Activated CD4-positive, CD25-positive, alpha-beta regulatory T cell treated with anti-CD3 and anti-CD28 coated beads, Interleukin-2, amount 50 U/mL, for 24 hours (primary cell): ENCODE results near the gene UNC13D.

ENCODE experiments used
- ATAC-seq, 2 donors: fragments of 150-1000 bp; cut with Tn5 transposase; one replicate each; pipeline ENCODE4 v1.10.0; 2021; ENCODE audit warnings: mild to moderate bottlenecking in 1 of 2, moderate library complexity in 1 of 2

UNC13D gene

DNA sequence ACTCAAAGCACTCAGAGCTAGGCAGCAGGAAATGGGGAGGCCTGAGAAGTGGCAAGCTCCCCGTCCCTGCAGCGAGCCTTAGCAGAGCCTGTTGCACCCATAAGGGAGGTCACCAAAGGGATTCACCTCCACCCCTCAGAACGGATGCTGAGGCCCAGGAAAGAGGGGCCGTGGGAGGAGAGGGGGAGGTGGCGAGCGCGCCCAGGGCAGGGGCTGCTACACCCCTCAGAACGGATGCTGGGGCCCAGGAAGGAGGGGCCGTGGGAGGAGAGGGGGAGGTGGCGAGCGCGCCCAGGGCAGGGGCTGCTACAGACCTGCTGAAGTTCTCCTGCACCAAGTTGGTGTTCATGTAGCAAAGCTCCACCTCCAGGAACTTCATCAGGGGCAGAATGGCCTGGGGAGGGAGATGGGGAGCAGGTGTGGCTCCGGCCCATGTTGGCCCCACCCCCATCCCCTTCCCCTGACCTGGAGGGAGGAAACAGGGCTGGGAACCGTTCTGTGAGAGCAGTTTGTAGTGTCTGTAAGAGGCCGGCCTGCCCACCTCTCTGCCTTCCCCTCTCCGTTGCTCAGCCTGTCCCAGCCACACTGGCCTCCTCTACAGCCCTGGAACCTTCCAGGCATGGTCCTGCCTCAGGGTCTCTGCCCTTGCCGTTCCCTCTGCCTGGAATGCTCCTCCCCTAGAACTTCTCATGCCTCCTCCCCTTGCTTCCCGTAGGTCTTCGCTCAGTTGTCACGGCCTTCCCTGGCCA, 11.4 kb downstream of the UNC13D start:
- peak; percentile 24 to 29 for ATAC-seq

DNA sequence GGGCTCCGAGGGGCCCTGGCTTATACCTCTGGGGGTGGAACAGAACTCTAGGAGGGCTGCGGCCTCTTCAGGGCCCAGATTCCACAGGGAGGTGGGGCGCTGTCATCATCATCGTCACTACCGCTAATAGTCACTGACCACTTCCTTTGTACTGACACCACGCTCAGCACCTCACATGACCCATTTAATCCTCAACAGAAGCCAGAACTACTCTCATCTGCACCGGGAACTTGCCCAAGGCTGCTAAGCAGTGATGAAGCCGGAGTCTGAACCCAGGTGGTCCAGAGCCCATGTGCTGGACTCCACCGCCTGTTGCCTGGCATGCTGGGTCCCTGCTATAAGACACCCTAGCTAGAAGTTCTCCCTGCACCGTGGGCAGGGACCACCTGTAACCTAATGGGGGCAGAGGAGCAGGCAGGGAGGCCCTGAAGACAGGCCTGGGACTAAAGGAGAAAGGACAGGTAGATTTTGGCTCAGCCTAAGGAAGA, 12.0 kb downstream of the UNC13D start:
- ATAC-seq, result peak; percentile 86 to 90

DNA sequence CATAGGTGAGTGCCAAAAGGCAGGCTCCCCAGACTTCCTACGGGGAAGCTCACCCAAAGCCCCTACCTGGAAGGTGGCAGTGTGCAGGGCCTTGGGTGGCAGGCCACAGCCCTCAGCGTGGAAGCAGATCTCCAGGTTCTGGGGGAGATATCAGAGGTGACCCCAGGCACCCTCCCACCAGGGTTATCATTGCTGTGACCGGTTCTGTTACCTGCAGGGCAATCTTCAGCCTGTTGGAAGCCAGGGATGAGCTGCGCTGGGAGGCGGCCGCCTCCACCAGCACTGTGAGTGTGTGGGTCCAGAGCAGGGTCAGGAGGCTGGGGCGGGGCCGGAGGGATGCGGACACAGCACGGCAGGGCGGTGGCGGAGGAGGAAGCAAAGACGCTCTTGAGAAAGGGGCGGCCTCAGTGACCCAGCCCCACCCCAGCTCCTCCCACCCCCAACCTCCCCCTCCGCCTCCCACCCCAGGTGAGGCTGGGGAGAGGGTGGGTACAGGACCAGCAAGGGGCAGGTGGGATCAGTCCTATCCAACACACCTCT, 13.1 kb downstream of the UNC13D start:
- ATAC-seq, result no peak

- no peak for ATAC-seq
Observed at GRCh38 chr17:75830164-75831031, 13.8 kb downstream of the UNC13D start.

DNA sequence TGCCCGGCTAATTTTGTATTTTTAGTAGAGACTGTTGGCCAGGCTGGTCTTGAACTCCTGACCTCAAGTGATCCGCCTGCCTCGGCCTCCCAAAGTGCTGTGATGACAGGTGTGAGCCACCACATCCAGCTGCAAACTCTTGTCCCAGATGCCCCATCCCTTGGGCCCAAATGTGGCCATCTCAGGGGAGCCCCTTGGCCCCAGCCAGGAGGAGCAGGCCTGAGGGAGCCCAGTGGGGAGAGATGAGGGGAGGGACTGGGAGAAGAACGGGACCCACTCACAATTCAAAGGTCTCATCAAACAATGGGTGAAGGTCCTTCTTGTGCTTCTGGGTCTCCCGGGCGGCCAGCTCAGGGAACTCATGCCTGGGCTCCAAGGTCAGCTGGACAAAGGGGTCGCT, 14.5 kb downstream of the UNC13D start:
- no peak for ATAC-seq

GRCh38 chr17:75828741-75829140, 15.5 kb downstream of the UNC13D start:
- no peak for ATAC-seq

- no peak for ATAC-seq
Observed at GRCh38 chr17:75828076-75828400, 16.2 kb downstream of the UNC13D start.

- peak; percentile 46 to 60 for ATAC-seq
Observed at GRCh38 chr17:75827308-75828075, 16.7 kb downstream of the UNC13D start.

DNA sequence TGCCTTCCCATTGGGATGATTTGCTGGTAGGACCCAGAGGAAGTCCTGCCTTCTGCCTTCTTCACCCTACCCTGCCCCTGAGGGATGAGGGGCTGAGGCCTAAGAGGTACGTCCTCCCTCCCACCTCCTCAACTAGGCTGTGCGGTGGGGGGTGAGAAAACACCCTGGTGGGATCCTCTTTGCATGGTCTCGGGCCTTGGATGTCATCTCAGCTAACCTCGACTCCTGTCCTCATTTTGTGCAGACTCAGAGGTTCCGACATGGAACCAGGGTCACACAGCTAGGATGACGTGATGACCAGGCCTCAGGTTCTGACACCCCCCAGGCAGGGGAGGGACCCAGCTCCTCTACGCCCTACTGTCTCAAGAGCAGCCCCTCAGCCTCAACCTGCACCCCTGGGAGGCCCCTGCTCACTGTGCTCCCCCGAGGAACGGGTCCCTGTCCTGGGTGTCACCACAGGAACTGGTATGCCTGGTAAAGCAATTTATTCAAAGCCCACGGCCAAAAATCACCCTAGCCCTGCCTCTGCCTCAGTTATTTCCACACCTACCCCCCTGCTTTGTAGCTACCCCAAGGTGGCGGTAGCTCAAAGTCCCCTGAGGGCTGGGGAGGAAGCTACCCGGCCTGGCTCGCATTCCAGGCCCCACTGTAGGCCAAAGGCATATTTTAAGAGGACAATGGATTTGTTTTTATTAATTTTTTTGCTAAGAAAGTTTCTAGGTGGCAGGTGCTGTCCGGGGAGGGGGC, 17.5 kb downstream of the UNC13D start:
- ATAC-seq, result no peak

DNA sequence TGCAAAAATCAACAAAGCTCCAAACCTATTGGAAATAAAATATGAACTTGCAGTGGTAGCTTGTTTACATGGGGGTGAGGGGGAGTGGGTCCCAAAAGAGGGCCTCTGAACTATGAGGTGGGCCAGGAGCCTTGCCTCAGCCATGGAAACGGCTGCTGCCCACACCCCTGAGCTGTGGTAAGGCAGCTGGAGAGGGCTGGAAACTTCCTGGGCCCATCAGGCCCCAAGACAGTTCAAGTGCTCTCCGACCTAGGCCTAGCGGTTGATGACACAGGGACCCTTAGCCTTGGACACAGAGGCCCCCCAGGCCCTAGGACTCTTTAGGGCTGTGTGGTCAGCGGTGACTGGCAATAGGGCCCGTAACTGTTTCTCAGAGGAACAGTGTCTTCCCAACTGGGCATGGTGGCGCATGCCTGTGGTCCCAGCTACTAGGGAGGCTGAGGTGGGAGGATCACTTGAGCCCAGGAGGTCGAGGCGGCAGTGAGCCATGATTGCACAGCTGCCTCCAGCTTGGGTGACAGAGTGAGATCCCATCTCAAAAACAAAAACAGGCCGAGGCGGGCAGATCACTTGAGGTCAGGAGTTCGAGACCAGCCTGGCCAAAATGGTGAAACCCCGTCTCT, 18.3 kb downstream of the UNC13D start:
- no peak for ATAC-seq

DNA sequence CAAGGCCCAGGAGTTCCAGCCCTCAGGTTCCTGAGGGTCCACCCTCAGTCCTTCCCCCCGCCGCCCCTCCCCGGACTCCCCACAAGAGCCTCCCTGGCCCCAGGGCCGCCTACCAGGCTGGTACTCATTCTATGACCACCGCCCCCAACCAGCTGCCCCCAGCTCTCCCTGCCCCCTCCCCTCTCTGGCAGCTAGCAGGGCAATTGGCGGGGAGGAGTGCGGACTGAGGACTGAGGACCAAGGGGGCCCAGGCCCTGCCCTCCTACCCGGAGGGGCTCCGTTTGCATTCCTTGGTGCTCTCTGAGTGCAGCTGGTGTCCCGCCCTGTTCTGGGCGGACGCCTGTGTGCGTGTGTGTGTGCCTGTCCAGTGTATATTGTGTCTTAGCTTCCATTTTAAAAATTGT, 19.1 kb downstream of the UNC13D start:
- ATAC-seq, result no peak

DNA sequence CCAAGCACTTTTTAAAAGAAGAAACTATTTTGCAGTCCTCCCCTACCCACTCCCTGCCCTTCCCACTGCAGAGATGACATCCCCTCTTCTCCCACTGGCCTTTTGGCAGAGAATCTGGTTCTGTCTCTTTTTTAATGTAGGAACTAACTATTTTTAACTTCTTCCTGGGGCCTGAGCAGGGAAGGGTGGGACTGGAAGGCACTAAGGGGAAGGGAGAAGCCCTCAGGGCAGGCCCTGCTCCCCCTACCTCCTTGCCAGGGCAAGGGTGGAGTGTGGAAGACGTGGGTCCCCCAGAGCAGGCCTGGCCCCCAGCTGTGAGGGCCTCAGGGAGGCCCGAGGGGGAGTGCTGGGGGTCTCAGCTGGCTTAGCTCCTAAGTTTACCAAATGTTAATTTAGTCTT, 19.5 kb downstream of the UNC13D start:
- no peak for ATAC-seq

- no peak for ATAC-seq
Observed at GRCh38 chr17:75824050-75824552, 20.1 kb downstream of the UNC13D start.

GRCh38 chr17:75823257-75824041, 20.8 kb downstream of the UNC13D start:
- no peak for ATAC-seq

GRCh38 chr17:75822800-75823166, 21.4 kb downstream of the UNC13D start:
- ATAC-seq, result no peak

DNA sequence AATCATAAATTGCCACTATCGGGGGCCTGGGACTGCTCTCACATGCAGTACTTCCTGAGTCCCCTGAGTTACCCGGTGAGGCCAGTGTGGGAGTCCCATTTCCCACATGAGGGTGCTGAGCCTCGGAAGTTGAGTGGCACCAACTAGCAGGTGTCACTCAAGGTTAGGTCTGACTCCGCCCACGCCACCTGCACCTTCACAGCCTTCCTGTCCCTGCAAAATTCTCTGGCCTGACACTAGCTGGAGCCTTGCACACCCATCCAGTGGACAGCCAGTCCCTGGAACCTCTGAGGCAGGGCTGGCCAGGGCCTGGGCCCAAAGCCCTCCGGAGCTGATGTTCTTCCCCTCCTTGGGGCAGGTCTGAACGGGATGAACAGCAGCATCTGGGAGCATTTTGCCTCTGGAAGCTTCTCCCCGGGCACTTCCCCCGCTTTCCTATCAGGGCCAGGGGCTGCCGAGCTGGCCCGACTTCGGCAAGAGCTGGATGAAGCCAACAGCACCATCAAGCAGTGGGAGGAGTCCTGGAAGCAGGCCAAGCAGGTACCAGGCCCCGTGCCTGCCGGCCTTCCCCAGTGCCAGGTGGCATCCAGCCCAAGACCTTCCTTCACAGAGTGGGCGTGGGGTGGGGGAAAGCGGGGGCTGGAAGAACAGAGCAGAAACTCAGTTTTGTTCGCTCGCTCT, 21.9 kb downstream of the UNC13D start:
- peak; percentile 26 to 29 for ATAC-seq

- no peak for ATAC-seq
Observed at GRCh38 chr17:75821552-75821951, 22.7 kb downstream of the UNC13D start.

DNA sequence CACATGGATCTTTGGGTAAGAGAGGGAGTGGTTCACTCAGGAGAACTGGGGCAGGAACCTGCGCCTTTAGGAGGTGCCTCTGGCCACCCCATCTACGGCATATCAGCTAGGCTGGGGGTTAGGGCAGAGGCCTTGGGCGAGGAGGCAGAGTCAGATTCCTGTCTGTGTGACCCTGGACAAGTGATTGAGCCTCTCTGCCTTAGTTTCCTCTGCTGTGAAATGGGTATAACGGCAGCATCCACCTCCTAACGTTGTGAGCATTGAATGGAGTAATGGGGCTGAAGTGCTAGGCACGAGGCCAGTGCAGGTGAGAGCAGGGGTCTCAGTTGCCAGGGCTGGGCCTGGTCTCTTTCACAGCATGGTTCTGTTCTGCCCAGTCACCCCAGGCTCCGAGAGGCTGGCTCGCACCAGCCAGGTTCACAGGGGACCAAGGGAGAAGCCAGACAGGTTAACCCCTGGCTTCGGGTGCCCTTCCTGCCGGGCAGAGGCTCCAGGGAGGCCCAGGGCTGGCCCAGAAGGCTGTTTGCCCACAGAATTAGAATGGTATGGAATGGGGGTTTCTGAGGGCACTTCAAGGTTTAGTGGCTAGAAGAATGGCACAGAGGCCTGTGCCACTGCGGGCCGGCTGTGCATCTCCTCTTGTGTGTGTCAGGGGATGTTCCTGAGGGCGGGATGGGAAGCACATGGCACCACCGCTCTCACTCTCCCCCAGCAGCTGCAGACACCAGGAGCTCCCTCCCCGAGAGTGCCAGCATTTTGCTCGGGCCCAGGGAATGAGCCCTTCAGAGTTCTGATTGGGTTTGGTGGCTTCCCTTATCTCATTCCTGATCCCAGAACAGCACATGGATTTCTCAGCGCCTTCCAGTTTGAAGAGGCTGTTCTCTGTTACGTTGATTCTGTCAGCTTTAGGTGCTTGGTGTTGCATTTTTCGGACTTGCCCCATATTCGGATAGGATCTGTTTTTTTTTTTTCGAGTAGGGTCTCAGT, 23.8 kb downstream of the UNC13D start:
- ATAC-seq, result no peak

GRCh38 chr17:75819678-75820077, 24.5 kb downstream of the UNC13D start:
- no peak for ATAC-seq
